ENCODE measurements around the gene METTL15. TPM values are rescaled to one million over a fixed set of nuclear protein-coding genes. Genes with fewer than 3 reads are reported as not detected.
"Not testable (repeated sequence)": the region's sequence is repeated elsewhere in the genome, so short reads cannot be mapped to it uniquely, and the experiment has no call there.

Gene METTL15
- total and polyA plus RNA-seq, 2 of the 8 experiments (the other 6 are each of a cell fraction or from before 2014, with no cell fraction given), result 5.4 to 10.5 TPM

- FAIRE-seq; H3K27ac ChIP-seq (ENCODE audit: low read depth, low read length); H4K20me1 ChIP-seq (replicated peaks in 1 of 2; ENCODE audit: control insufficient read depth in 1 of 2, insufficient read depth in 2 of 2, low read length in 2 of 2); H3K4me1 ChIP-seq (replicated peaks in 1 of 4; ENCODE audit: control insufficient read depth in 3 of 4, insufficient read depth in 4 of 4, low read length in 3 of 4); H3K36me3 ChIP-seq (ENCODE audit: control insufficient read depth in 2 of 4, insufficient read depth in 4 of 4, low read length in 3 of 4); CTCF ChIA-PET (ENCODE audit: partially characterized antibody); H3K27me3 ChIP-seq (replicated peaks in 1 of 4; ENCODE audit: control insufficient read depth in 3 of 4, extremely low read depth in 1 of 4, insufficient read depth in 3 of 4, low read length in 3 of 4); H2AFZ ChIP-seq (ENCODE audit: low read length); H2BK5ac ChIP-seq (ENCODE audit: low read depth, low read length); H3K14ac ChIP-seq (ENCODE audit: insufficient read length); H4K91ac ChIP-seq (replicated peaks; ENCODE audit: insufficient read length, low read length); H3K4me2 ChIP-seq (ENCODE audit: insufficient read depth in 1 of 2, low read depth in 2 of 2, low read length in 2 of 2); DNase-seq (ENCODE audit: low read depth in 1 of 2, low spot score in 2 of 2); H2BK120ac ChIP-seq (replicated peaks; ENCODE audit: low read depth, low read length); H3K9ac ChIP-seq (replicated peaks in 1 of 4; ENCODE audit: extremely low read depth in 1 of 4, low read depth in 3 of 4, low read length in 3 of 4); H2BK15ac ChIP-seq (ENCODE audit: low read length); H3K23ac ChIP-seq (ENCODE audit: insufficient read length); H3K23me2 ChIP-seq (ENCODE audit: low read depth, low read length); H4K5ac ChIP-seq (ENCODE audit: insufficient read length, low read depth, low read length); H2BK12ac ChIP-seq (ENCODE audit: low read depth, low read length); H3K9me3 ChIP-seq (ENCODE audit: insufficient read depth in 2 of 2, low read depth in 1 of 2, low read length in 1 of 2); H3K4ac ChIP-seq (replicated peaks; ENCODE audit: insufficient read length, low read depth, low read length); H3K18ac ChIP-seq (ENCODE audit: extremely low read depth, low read length); H4K8ac ChIP-seq (ENCODE audit: extremely low read depth, insufficient read depth, low read length); H3K79me1 ChIP-seq (ENCODE audit: low read depth, low read length); H2BK20ac ChIP-seq (ENCODE audit: low read length); H3K56ac ChIP-seq (replicated peaks; ENCODE audit: insufficient read length, low read depth, low read length); H2AK5ac ChIP-seq (ENCODE audit: low read depth, low read length); POLR2A ChIA-PET (ENCODE audit: partially characterized antibody); H3K4me3 ChIP-seq (ENCODE audit: extremely low read depth in 1 of 4, insufficient read depth in 2 of 4, low read depth in 3 of 4, low read length in 4 of 4); H3K79me2 ChIP-seq (ENCODE audit: control insufficient read depth in 1 of 2, insufficient read depth in 2 of 2, low read length in 2 of 2): not testable (repeated sequence)
- 88% methylated on average over 9 of the region's 9 CpGs; no CpG with 5 or more reads in 1 of the 2 experiments for WGBS, 2 experiments (ENCODE audit: extremely low coverage in 1 of 2, insufficient coverage in 1 of 2, insufficient read length in 1 of 2, insufficient replicate concordance in 2 of 2, low coverage in 1 of 2, low lambda C conversion rate in 2 of 2, missing lambda C conversion rate in 1 of 2)
These were observed 113.9 kb downstream of the METTL15 start for GRCh38 chr11:28222063-28222462.
